Measurements from ENCODE around the gene CRTC2. TPM values are rescaled to one million over a fixed set of nuclear protein-coding genes. Genes with fewer than 3 reads are reported as not detected.

Gene CRTC2
- polyA plus RNA-seq, 2 donors = 17.0 to 36.8 TPM

DNA sequence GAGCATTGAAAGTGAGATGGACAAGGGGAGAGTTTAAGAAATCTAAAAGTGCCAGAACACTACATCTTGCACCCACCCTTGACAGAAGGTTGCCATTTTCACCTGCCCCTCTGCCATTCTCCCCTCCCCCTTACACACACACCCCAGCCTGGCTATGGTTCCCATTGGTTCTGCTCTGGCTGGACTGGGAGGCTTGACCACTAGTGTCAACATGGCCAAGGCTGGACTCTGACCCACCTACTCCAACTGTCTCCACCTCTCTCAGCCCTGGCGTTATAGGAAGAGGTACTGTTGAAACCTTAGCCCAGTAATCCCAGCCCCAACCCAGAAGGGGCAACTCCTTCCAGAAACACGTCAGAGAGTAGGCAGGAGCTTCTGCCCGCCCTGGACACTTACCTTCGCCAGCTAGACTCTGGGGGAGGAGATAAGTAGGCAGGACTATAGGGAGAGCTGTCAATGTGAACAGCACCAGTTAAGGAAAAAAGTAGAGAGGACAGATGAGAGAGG lies 4.5 kb downstream of the CRTC2 start:
- H3K27me3 ChIP-seq (ENCODE audit: control insufficient read depth in 1 of 2, insufficient read depth in 2 of 2, low read length in 2 of 2) = no peaks in the 10 kb centered on the region
- peaks cover 13 to 30% of the 10 kb centered on the region in 2 donors for H3K36me3 ChIP-seq (ENCODE audit: control insufficient read depth in 2 of 2, insufficient read depth in 2 of 2, low read length in 1 of 2)
- H3K4me1 ChIP-seq (ENCODE audit: control insufficient read depth in 2 of 2, insufficient read depth in 2 of 2, low read length in 1 of 2) = peaks cover 4 to 10% of the 10 kb centered on the region in 2 donors
- no peak overlapping the region for H3K4me3 ChIP-seq (ENCODE audit: low read depth in 1 of 2, low read length in 2 of 2)
- 76 to 77% methylated on average over 4 of the region's 4 CpGs for WGBS, 2 donors
- H3K9me3 ChIP-seq (ENCODE audit: control insufficient read depth in 2 of 2, insufficient read depth in 1 of 2, low read depth in 1 of 2, low read length in 1 of 2) = no peaks in the 10 kb centered on the region
- no peak overlapping the region for H3K27ac ChIP-seq (ENCODE audit: low read depth in 2 of 2, low read length in 1 of 2)

DNA sequence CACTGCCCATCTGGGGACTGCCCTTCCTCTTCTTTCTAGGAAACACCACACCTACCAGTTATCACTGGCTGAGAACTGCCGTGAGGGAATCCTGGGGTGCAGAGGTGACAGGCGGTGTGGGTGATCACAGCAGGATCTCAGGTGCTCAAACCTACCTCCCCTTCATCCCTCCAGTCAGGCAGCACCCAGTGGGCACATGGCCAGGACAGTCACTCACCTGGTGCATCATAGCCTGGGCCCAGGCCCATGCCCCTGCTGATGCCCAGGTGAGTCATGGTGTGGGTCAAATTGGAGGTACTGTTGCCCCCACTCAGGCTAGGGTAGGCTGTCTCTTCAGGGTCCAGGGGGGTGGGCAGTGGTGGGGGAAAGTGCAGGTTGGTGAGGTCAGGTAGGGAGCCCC lies 6.6 kb downstream of the CRTC2 start:
- Histone ChIP-seq H3K36me3 (ENCODE audit: control insufficient read depth in 2 of 2, insufficient read depth in 2 of 2, low read length in 1 of 2) (peaks cover 13 to 42% of the 10 kb centered on the region in 2 donors), H3K4me3 (ENCODE audit: low read depth in 1 of 2, low read length in 2 of 2) (no peak overlapping the region), H3K4me1 (ENCODE audit: control insufficient read depth in 2 of 2, insufficient read depth in 2 of 2, low read length in 1 of 2) (peaks cover 4 to 8% of the 10 kb centered on the region in 2 donors), H3K27ac (ENCODE audit: low read depth in 2 of 2, low read length in 1 of 2) (no peak overlapping the region), H3K9me3 (ENCODE audit: control insufficient read depth in 2 of 2, insufficient read depth in 1 of 2, low read depth in 1 of 2, low read length in 1 of 2) (no peaks in the 10 kb centered on the region), H3K27me3 (ENCODE audit: control insufficient read depth in 1 of 2, insufficient read depth in 2 of 2, low read length in 2 of 2) (no peaks in the 10 kb centered on the region)
- 84 to 92% methylated on average over 2 of the region's 2 CpGs for WGBS, 2 donors

DNA sequence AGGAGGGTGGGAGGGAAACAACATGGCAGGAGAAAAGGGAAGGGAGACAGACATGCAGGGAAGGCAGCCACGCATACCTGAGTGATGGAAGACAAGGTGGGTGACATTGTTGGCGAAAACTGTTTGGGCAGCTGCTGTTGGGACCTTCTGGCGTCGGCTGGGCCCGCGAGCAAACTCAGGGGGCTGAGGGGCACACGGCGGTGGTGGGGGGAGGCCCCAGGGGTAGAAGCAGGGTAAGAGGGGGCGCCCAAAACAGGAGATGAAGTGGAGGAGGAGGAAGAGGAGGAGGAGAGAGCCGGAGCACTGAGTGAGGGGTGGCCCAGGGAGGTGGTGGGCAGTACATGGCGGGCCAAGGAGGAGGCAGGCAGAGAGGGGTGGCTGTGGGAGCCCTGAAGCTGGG lies 7.2 kb downstream of the CRTC2 start:
- Histone ChIP-seq H3K9me3 (ENCODE audit: control insufficient read depth in 2 of 2, insufficient read depth in 1 of 2, low read depth in 1 of 2, low read length in 1 of 2) (no peaks in the 10 kb centered on the region), H3K4me3 (ENCODE audit: low read depth in 1 of 2, low read length in 2 of 2) (no peak overlapping the region), H3K36me3 (ENCODE audit: control insufficient read depth in 2 of 2, insufficient read depth in 2 of 2, low read length in 1 of 2) (peaks cover 13 to 42% of the 10 kb centered on the region in 2 donors), H3K27me3 (ENCODE audit: control insufficient read depth in 1 of 2, insufficient read depth in 2 of 2, low read length in 2 of 2) (no peaks in the 10 kb centered on the region), H3K4me1 (ENCODE audit: control insufficient read depth in 2 of 2, insufficient read depth in 2 of 2, low read length in 1 of 2) (peaks cover 3 to 4% of the 10 kb centered on the region in 2 donors), H3K27ac (ENCODE audit: low read depth in 2 of 2, low read length in 1 of 2) (no peak overlapping the region)
- WGBS, 2 donors = 86 to 92% methylated on average over 11 of the region's 11 CpGs

DNA sequence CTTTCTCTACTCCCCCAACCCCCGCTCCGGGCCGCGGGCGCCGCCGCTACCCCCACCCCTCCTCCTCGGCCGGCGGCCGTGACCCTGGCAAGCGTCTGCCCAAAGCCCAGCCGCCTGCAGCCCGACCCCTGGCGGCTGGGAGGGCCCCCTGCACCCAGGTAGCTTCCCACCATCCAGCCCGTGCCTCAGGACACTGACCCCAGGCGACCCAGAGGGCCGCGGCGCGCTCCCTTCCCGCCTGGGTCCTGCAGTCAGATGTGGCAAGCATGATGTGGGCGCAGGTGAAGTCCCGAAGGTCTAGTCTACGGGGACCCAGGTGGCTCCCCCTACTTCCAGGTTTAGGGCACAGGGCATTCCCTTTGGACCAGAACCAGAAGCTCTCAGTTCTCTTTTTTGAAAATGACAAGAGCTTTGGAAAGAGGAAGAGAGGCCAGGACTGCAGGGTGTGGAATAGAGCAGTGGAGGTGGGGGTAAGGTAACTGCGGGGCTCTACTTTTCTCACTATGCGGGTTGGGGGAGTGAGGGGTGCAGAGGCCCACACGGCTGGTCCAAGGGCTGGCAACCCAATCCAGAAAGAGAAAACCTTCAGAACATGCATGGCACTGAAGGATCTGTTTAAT lies 11.7 kb downstream of the CRTC2 start, which contains the start of gene DENND4B:
Gene DENND4B, minus strand, starts transcription at position 97 of the 620 bp plus-strand sequence. CDS start 2,344 bp downstream, outside the sequence.
- WGBS, 2 donors = 7 to 13% methylated on average over 20 to 28 of the region's 28 CpGs
- Histone ChIP-seq H3K36me3 (ENCODE audit: control insufficient read depth in 2 of 2, insufficient read depth in 2 of 2, low read length in 1 of 2) (peaks cover 6 to 37% of the 10 kb centered on the region in 2 donors), H3K4me1 (ENCODE audit: control insufficient read depth in 2 of 2, insufficient read depth in 2 of 2, low read length in 1 of 2) (peaks cover 0 to 15% of the 10 kb centered on the region in 2 donors), H3K4me3 (ENCODE audit: low read depth in 1 of 2, low read length in 2 of 2) (peak within 1 kb of the TSS; percentile 86 to 90), H3K27ac (ENCODE audit: low read depth in 2 of 2, low read length in 1 of 2) (peak within 1 kb of the TSS; percentile 91 to 92), H3K27me3 (ENCODE audit: control insufficient read depth in 1 of 2, insufficient read depth in 2 of 2, low read length in 2 of 2) (no peaks in the 10 kb centered on the region), H3K9me3 (ENCODE audit: control insufficient read depth in 2 of 2, insufficient read depth in 1 of 2, low read depth in 1 of 2, low read length in 1 of 2) (no peaks in the 10 kb centered on the region)

DNA sequence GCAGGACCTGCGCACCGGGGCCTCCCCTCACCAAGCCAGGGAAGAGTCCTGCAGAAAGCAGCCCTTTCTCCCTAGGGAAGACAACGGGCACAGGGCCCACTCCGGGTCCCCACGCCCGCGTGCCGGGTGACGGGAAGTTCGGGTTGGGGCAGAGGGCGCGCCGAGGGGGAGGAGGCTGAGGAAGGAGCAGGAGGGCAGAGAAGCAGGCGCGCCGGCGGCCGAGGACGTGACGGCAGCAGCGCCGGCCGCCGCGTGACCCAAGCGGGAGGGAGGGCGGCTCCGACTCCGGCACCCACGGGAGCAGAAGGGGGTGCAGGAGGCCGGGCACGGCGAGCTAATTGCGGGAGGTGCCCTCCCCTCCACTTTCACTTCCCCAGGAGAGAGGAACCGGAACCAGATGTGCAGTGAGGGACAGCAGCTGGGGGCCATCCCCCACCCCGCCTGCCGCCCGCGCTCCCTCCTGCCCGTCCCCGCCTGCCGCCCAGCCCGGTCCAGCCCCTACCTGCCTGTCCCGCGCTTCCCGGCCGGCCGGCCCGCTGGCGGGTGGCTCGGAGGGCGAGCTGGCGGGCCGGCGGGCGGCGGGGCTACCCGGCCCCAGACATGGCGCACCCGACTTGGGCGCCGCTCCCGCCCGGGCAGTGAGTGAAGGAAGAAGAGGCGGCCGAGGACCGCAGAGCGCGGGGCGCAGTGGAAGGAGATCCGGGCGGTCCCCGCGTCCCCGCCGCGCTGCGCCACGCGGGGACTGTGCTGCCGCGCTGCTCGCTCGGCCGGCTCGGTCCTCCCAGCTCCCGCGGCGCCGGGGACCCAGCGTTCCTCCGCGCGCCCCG lies 12.4 kb downstream of the CRTC2 start:
- Histone ChIP-seq H3K4me3 (ENCODE audit: low read depth in 1 of 2, low read length in 2 of 2) (peak overlapping the region; percentile 86 to 90), H3K27me3 (ENCODE audit: control insufficient read depth in 1 of 2, insufficient read depth in 2 of 2, low read length in 2 of 2) (no peaks in the 10 kb centered on the region), H3K9me3 (ENCODE audit: control insufficient read depth in 2 of 2, insufficient read depth in 1 of 2, low read depth in 1 of 2, low read length in 1 of 2) (no peaks in the 10 kb centered on the region), H3K27ac (ENCODE audit: low read depth in 2 of 2, low read length in 1 of 2) (peak overlapping the region; percentile 91 to 92), H3K36me3 (ENCODE audit: control insufficient read depth in 2 of 2, insufficient read depth in 2 of 2, low read length in 1 of 2) (peaks cover 6 to 33% of the 10 kb centered on the region in 2 donors), H3K4me1 (ENCODE audit: control insufficient read depth in 2 of 2, insufficient read depth in 2 of 2, low read length in 1 of 2) (peaks cover 0 to 15% of the 10 kb centered on the region in 2 donors)
- WGBS, 2 donors = 0 to 2% methylated on average over 17 to 95 of the region's 95 CpGs

DNA sequence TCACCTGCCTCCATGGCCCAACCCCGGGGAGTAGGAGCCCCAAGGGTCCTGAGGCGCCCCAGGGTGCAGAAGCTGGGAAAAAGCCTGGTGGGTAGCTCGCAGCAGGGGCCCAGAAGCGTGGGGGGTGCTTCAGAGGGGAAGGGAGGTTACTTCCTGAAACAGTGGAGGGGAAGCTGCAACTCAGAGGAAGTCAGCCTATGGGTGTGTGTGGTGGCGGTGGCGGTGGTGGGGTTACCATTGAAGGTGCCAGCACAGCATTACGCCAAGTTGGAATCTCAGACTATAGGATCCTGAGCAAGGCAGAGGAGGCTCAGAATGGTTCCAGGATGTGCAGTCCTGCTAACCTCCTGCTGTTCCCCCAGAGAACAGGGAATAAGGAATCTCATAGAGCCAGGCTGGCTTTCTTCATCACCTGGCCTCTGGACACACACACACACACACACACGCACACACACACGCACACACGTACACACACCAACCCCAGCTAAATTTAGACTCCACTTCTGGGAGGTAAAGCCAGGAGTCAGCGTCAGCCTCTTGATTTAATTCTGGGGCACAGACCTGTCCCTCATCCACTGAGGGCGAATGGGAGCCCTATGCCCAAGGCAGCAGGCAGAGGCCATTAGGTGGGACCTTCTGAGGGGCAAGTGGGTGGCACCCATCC lies 13.1 kb downstream of the CRTC2 start:
- Histone ChIP-seq H3K36me3 (ENCODE audit: control insufficient read depth in 2 of 2, insufficient read depth in 2 of 2, low read length in 1 of 2) (peaks cover 8 to 38% of the 10 kb centered on the region in 2 donors), H3K4me1 (ENCODE audit: control insufficient read depth in 2 of 2, insufficient read depth in 2 of 2, low read length in 1 of 2) (peaks cover 0 to 15% of the 10 kb centered on the region in 2 donors), H3K27ac (ENCODE audit: low read depth in 2 of 2, low read length in 1 of 2) (peak overlapping the region; percentile 91 to 92), H3K4me3 (ENCODE audit: low read depth in 1 of 2, low read length in 2 of 2) (peak overlapping the region; percentile 86 to 90), H3K9me3 (ENCODE audit: control insufficient read depth in 2 of 2, insufficient read depth in 1 of 2, low read depth in 1 of 2, low read length in 1 of 2) (no peaks in the 10 kb centered on the region), H3K27me3 (ENCODE audit: control insufficient read depth in 1 of 2, insufficient read depth in 2 of 2, low read length in 2 of 2) (no peaks in the 10 kb centered on the region)
- 27 to 31% methylated on average over 11 to 12 of the region's 12 CpGs for WGBS, 2 donors

DNA sequence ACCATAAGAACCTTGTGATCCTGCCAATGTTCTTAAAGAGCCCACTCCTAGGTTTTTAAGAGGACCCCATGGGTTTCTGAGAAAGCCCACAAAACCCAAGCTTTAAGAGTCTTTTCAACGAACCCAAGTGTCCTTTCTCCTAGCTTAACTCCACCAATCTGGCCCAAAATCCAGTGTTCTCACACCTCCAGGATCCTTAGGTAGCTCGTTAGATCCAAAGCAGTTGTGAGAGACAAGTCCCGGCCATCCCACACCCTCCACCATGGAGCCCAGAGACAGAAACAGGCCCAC lies 13.6 kb downstream of the CRTC2 start:
- peak overlapping the region; percentile 17 to 86 for H3K4me3 ChIP-seq (ENCODE audit: low read depth in 1 of 2, low read length in 2 of 2)
- no peaks in the 10 kb centered on the region for H3K9me3 ChIP-seq (ENCODE audit: control insufficient read depth in 2 of 2, insufficient read depth in 1 of 2, low read depth in 1 of 2, low read length in 1 of 2)
- WGBS, 2 donors = 50 to 60% methylated on average over 3 of the region's 3 CpGs
- peak overlapping the region; percentile 91 to 92 for H3K27ac ChIP-seq (ENCODE audit: low read depth in 2 of 2, low read length in 1 of 2)
- peaks cover 8 to 40% of the 10 kb centered on the region in 2 donors for H3K36me3 ChIP-seq (ENCODE audit: control insufficient read depth in 2 of 2, insufficient read depth in 2 of 2, low read length in 1 of 2)
- H3K4me1 ChIP-seq (ENCODE audit: control insufficient read depth in 2 of 2, insufficient read depth in 2 of 2, low read length in 1 of 2) = peaks cover 0 to 15% of the 10 kb centered on the region in 2 donors
- H3K27me3 ChIP-seq (ENCODE audit: control insufficient read depth in 1 of 2, insufficient read depth in 2 of 2, low read length in 2 of 2) = no peaks in the 10 kb centered on the region

DNA sequence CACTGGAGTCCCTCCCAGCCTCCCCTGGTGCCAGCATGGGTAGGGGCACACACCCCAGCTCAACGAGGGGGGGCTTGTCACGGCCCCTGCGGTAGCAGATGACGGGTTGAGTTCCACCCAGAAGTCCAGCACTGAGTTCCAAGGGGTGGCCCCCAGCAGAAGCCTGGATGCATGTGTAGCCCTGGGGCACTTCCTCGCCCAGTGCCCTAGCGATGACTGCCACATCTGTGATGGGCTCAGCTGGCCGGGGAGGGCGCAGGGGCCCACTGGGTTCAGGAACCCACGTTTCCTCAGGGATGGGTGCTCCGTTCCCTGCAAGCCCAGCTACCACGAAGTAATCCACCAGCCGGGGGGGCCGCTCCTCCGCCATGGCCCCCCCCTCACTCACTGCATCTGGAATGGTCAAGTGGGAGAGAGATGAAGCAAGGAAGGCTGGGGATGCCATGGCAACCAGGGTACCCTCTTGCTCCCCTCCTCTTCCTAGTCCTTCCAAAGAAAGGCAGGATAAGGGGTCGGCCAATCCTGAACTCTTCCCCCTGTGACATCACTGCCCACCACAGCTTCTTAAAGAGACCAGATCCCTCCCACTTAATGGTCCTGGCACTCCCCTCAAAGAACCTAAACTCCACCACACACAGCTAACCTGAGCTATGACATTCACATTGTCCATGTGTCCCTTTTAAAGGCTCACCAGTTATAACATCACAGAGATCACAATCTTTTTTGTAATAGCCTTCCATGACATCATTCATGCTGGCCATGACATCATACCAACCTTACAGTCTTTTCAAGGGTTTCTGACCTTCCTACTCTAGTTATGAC lies 14.2 kb downstream of the CRTC2 start:
- Histone ChIP-seq H3K4me1 (ENCODE audit: control insufficient read depth in 2 of 2, insufficient read depth in 2 of 2, low read length in 1 of 2) (peaks cover 0 to 15% of the 10 kb centered on the region in 2 donors), H3K36me3 (ENCODE audit: control insufficient read depth in 2 of 2, insufficient read depth in 2 of 2, low read length in 1 of 2) (peaks cover 8 to 44% of the 10 kb centered on the region in 2 donors), H3K27ac (ENCODE audit: low read depth in 2 of 2, low read length in 1 of 2) (peak overlapping the region; percentile 3 to 92), H3K9me3 (ENCODE audit: control insufficient read depth in 2 of 2, insufficient read depth in 1 of 2, low read depth in 1 of 2, low read length in 1 of 2) (no peaks in the 10 kb centered on the region), H3K27me3 (ENCODE audit: control insufficient read depth in 1 of 2, insufficient read depth in 2 of 2, low read length in 2 of 2) (no peaks in the 10 kb centered on the region), H3K4me3 (ENCODE audit: low read depth in 1 of 2, low read length in 2 of 2) (no peak overlapping the region)
- 81 to 88% methylated on average over 15 of the region's 15 CpGs for WGBS, 2 donors
